Measurements from ENCODE around the gene C12orf42. TPM values are rescaled to one million over a fixed set of nuclear protein-coding genes. Genes with fewer than 3 reads are reported as not detected.

Gene C12orf42
- total RNA-seq (not detected), polyA plus RNA-seq (not detected)
- long read RNA-seq, donor 1 = 0 reads
- long read RNA-seq, donor 2 = 0 reads
- long read RNA-seq, donor 3 = 0 reads

DNA sequence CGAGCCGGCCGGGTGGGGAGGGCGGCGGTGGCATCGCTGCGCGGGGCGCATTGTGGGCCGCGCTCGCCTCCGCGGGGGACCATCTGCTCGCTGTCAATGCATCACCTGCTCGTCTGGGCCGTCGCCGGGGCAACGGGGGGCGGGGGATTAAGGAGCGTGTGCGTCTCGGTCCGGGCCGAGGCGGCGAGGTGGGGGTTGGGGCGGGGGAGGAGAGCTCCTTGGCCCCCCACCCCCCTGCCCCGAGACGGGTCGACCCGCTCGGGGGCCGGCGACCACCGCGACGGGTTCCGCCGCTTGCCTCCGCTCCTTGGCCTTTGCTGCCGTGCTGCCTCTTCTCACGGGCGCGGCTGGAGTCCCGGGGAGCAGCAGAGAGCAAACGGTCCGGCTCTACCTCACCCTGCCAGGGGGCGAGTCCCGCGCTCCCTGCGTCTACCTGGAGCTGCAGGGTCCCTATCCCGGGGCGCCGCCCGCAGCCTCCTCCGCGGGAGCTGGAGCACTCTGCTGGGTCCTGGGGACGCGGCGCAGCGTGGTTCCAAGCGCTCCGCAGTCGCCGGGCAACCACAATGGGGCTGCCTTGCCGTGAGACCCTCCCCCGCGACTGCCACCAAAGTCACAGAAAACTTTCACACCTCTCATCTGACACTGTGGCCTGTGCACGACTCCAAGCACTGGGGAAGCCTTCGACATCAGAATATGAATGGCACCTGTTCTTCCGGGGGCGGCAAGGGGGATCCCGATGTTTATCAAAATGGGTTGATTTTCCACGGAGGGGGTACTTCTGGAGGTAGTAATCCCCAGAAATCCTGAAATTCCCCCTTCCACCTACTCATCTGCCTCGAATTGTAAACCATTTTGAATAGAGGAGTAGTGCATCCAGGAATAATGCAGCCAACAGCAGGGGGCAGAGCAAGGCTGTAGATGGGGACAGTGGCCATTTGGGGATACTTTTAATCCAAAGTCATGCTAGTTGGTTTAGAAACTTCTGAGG, at the start of gene C12orf42:
Gene C12orf42 (minus strand): TSS at position 500 of the 988 bp plus-strand sequence. CDS start 17,542 bp downstream, outside the sequence.
- Histone ChIP-seq H3K27me3 (no peaks in the 10 kb centered on the region), H3K36me3 (no peaks in the 10 kb centered on the region), H3K4me3 (no peak within 1 kb of the TSS), H3K27ac (no peak within 1 kb of the TSS), H3K4me1 (ENCODE audit: insufficient read depth) (no peaks in the 10 kb centered on the region), H3K9me3 (no peaks in the 10 kb centered on the region)
- no peak for DNase-seq
- WGBS, 3 donors = 0 to 1% (median 1%) methylated on average over 53 to 77 of the region's 77 CpGs
- TF ChIP-seq EP300 (IDR thresholded peaks at IDR 0.05) = no peak
- TF ChIP-seq, protein P1, sequence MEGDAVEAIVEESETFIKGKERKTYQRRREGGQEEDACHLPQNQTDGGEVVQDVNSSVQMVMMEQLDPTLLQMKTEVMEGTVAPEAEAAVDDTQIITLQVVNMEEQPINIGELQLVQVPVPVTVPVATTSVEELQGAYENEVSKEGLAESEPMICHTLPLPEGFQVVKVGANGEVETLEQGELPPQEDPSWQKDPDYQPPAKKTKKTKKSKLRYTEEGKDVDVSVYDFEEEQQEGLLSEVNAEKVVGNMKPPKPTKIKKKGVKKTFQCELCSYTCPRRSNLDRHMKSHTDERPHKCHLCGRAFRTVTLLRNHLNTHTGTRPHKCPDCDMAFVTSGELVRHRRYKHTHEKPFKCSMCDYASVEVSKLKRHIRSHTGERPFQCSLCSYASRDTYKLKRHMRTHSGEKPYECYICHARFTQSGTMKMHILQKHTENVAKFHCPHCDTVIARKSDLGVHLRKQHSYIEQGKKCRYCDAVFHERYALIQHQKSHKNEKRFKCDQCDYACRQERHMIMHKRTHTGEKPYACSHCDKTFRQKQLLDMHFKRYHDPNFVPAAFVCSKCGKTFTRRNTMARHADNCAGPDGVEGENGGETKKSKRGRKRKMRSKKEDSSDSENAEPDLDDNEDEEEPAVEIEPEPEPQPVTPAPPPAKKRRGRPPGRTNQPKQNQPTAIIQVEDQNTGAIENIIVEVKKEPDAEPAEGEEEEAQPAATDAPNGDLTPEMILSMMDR (IDR thresholded peaks at IDR 0.05) = no peak
- TF ChIP-seq POLR2A (IDR thresholded peaks at IDR 0.05) = no peak
- intact Hi-C loops (cut with DNase I) = no loop called here

DNA sequence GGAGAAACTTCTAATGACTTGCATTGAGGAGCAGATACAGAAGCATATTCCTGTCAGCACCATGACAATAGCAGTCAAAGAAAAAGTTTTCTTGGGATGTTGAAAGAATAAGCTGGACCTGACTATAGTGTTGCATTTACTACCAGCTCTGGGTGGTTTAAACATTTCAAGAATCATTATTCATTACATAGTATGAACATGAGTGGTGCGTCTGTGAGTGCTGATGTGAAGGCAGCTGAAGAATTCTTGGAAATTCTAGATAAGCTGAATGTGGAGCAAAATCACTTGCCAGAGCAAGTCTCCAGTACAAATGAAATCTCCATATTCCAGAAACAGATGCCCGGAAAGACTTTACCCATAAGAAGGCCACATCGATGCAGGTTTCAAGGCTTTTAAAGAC, 46.3 kb upstream of the C12orf42 start:
- Histone ChIP-seq H3K9me3 (no peaks in the 10 kb centered on the region), H3K27ac (no peak overlapping the region), H3K4me3 (no peak overlapping the region), H3K36me3 (no peaks in the 10 kb centered on the region), H3K4me1 (ENCODE audit: insufficient read depth) (no peaks in the 10 kb centered on the region), H3K27me3 (no peaks in the 10 kb centered on the region)
- WGBS, 3 donors = 79 to 85% (median 84%) methylated on average over 3 of the region's 3 CpGs
- DNase-seq = no peak
- intact Hi-C loops (cut with DNase I) = loop anchor here in 1 of 4 donors (10.0 kb wide), 1 partner anchor 657 kb away; no protein-coding TSS in a partner anchor
- TF ChIP-seq EP300 (IDR thresholded peaks at IDR 0.05) (no peak), POLR2A (IDR thresholded peaks at IDR 0.05) (no peak)
- TF ChIP-seq, protein P1 (IDR thresholded peaks at IDR 0.05) = no peak

DNA sequence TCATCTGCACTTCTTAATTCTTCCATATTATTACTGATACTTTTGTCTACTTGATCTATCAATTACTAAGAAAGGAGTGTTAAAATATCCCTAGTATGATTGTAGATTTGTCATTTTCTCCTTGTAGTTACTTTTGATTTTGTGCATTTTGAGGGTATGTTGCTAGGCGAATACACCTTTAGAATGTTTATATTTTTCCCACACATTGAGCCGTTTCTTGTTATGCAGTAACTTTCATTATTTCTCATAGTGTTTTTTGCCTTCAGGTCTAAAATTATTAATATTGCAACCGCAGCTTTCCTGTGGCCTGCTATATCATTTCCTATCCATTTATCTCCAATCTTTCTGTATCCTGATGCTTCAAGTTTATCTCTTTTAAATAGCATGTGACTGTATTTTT, 44.6 kb upstream of the C12orf42 start:
- no peak overlapping the region for H3K27ac ChIP-seq
- no peaks in the 10 kb centered on the region for H3K9me3 ChIP-seq
- TF ChIP-seq, protein P1 (IDR thresholded peaks at IDR 0.05) = no peak
- TF ChIP-seq POLR2A (IDR thresholded peaks at IDR 0.05) (no peak), EP300 (IDR thresholded peaks at IDR 0.05) (no peak)
- H3K4me3 ChIP-seq = no peak overlapping the region
- no peaks in the 10 kb centered on the region for H3K4me1 ChIP-seq (ENCODE audit: insufficient read depth)
- no peak for DNase-seq
- intact Hi-C loops (cut with DNase I) = loop anchor here in 1 of 4 donors (10.0 kb wide), 1 partner anchor 656 kb away; no protein-coding TSS in a partner anchor
- no peaks in the 10 kb centered on the region for H3K27me3 ChIP-seq
- H3K36me3 ChIP-seq = no peaks in the 10 kb centered on the region
- WGBS, 3 donors = 62 to 74% (median 71%) methylated on average over 3 of the region's 3 CpGs

DNA sequence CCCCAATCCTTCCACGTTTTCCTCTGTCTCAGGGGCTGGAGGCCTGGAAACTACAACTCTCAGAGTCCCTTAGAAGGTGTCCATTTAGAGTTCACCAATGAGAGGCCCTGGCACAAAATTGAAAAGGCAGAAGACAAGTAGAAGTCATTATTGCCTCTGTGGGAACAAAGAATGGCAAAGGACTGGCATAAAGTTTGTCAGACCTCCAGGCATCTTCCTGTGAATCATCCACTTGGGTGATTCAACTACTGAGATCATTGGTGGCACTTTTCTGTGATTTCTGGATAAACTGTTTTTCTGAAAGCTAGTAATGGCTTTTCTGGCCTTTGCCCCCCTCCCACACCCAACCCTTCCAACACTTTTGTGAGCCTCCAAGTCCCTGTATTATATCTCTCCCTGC, 42.6 kb upstream of the C12orf42 start:
- Histone ChIP-seq H3K4me3 (no peak overlapping the region), H3K27ac (no peak overlapping the region), H3K36me3 (no peaks in the 10 kb centered on the region), H3K4me1 (ENCODE audit: insufficient read depth) (no peaks in the 10 kb centered on the region), H3K9me3 (no peaks in the 10 kb centered on the region), H3K27me3 (no peaks in the 10 kb centered on the region)
- DNase-seq = no peak
- 47 to 61% (median 55%) methylated on average over 1 of the region's 1 CpG for WGBS, 3 donors
- no peak for TF ChIP-seq EP300 (IDR thresholded peaks at IDR 0.05)
- no peak for TF ChIP-seq POLR2A (IDR thresholded peaks at IDR 0.05)
- TF ChIP-seq, protein P1 (IDR thresholded peaks at IDR 0.05) = no peak
- intact Hi-C loops (cut with DNase I) = no loop called here
